HL-60 (cell line): Measurements from ENCODE around the gene PIWIL1.

Source experiments
- CTCF ChIP-seq: IDR thresholded peaks from one replicate; pipeline ENCODE4 v1.5.1; 2011; ENCODE audit warnings: low read length, control low read depth, inconsistent platforms; ENCODE audit not compliant: insufficient read depth
- REST ChIP-seq: IDR thresholded peaks from 2 replicates; pipeline ENCODE4 v1.6.1; 2012; ENCODE audit warnings: low read depth; ENCODE audit not compliant: insufficient replicate concordance
- SPI1 ChIP-seq: IDR thresholded peaks from 2 replicates; pipeline ENCODE4 v1.6.1; 2012; ENCODE audit warnings: low read depth, mild to moderate bottlenecking, borderline replicate concordance

- no peak for TF ChIP-seq SPI1
- no peak for TF ChIP-seq CTCF
- no peak for TF ChIP-seq REST
Observed at GRCh38 chr12:130354407-130354806, 16.7 kb downstream of the PIWIL1 start.
